ENCODE results near the gene NTM. TPM values are rescaled to one million over a fixed set of nuclear protein-coding genes. Genes with fewer than 3 reads are reported as not detected.

NTM gene
- total RNA-seq, 4 donors from 2014 or later, result 0.40 to 3.1 (median 2.1) TPM; not detected in 1

DNA sequence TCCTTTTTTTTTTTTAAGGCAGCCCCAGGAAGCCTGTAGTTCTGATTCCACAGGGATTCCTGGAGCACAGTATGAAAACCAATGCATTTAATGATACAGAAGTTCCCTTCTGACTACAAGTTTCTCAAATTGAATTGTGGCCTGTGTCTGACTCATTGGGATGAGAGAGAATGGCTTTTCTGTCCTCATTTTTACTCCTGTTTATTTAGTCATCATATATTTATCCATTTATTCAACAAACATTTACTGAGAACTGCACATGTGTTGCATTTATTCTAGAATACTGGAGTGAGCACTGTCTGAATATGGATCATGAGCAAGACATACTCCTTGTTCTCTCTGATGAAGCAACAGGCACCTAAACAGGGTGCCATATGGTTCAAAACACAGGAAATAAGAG is 231.2 kb downstream of the NTM start:
- no peak for TF ChIP-seq POLR2AphosphoS5 (IDR thresholded peaks at IDR 0.05)
- TF ChIP-seq, protein P1, sequence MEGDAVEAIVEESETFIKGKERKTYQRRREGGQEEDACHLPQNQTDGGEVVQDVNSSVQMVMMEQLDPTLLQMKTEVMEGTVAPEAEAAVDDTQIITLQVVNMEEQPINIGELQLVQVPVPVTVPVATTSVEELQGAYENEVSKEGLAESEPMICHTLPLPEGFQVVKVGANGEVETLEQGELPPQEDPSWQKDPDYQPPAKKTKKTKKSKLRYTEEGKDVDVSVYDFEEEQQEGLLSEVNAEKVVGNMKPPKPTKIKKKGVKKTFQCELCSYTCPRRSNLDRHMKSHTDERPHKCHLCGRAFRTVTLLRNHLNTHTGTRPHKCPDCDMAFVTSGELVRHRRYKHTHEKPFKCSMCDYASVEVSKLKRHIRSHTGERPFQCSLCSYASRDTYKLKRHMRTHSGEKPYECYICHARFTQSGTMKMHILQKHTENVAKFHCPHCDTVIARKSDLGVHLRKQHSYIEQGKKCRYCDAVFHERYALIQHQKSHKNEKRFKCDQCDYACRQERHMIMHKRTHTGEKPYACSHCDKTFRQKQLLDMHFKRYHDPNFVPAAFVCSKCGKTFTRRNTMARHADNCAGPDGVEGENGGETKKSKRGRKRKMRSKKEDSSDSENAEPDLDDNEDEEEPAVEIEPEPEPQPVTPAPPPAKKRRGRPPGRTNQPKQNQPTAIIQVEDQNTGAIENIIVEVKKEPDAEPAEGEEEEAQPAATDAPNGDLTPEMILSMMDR (IDR thresholded peaks at IDR 0.05), result no peak
- TF ChIP-seq EP300 (IDR thresholded peaks at IDR 0.05; ENCODE audit: low read depth), result no peak
- TF ChIP-seq POLR2A (IDR thresholded peaks at IDR 0.05), result no peak
- H3K27me3 ChIP-seq, result no peaks in the 10 kb centered on the region
- no peaks in the 10 kb centered on the region for H3K36me3 ChIP-seq
- H3K4me3 ChIP-seq, result no peak overlapping the region
- no peak overlapping the region for H3K27ac ChIP-seq
- DNase-seq, result no peak
- H3K9me3 ChIP-seq, result no peaks in the 10 kb centered on the region
- in situ Hi-C loops (cut with MboI; ENCODE audit: low pct_ligation_motif_present in 1 of 4, low pct_unique_long_range_greater_than_20kb in 1 of 4, low sequenced_read_pairs in 3 of 4), result no loop called here
- intact Hi-C loops (cut with DNase I; ENCODE audit: low total_unique reads), result no loop called here
- H3K4me1 ChIP-seq, result no peaks in the 10 kb centered on the region

DNA sequence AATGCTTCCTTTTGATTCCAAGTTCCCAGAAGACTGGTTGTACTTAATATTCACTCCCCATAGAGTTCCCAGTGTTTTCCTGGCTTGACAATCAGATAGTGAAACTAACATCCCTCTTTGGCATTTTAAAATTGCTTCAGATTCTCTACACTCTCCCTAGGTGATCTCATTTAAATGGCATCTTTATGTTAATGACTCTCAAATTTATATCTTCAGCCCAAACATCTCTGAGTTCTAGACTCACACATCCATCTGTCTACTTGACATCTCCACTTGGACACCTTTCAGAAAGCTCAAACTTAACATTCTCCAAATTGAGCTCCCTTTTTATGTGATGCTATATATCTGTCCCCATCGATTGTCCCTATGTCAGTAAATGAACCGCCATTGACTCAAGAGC is 232.0 kb downstream of the NTM start:
- no peaks in the 10 kb centered on the region for H3K36me3 ChIP-seq
- H3K27ac ChIP-seq, result no peak overlapping the region
- intact Hi-C loops (cut with DNase I; ENCODE audit: low total_unique reads), result no loop called here
- in situ Hi-C loops (cut with MboI; ENCODE audit: low pct_ligation_motif_present in 1 of 4, low pct_unique_long_range_greater_than_20kb in 1 of 4, low sequenced_read_pairs in 3 of 4), result no loop called here
- TF ChIP-seq, protein P1 (IDR thresholded peaks at IDR 0.05), result no peak
- TF ChIP-seq EP300 (IDR thresholded peaks at IDR 0.05; ENCODE audit: low read depth) (no peak), POLR2AphosphoS5 (IDR thresholded peaks at IDR 0.05) (no peak)
- H3K4me3 ChIP-seq, result no peak overlapping the region
- 83% methylated on average over 2 of the region's 2 CpGs; no CpG with 5 or more reads in 1 of the 2 donors for WGBS, 2 donors (ENCODE audit: low coverage in 1 of 2)
- DNase-seq, result no peak
- no peaks in the 10 kb centered on the region for H3K27me3 ChIP-seq
- H3K4me1 ChIP-seq, result no peaks in the 10 kb centered on the region
- no peaks in the 10 kb centered on the region for H3K9me3 ChIP-seq

DNA sequence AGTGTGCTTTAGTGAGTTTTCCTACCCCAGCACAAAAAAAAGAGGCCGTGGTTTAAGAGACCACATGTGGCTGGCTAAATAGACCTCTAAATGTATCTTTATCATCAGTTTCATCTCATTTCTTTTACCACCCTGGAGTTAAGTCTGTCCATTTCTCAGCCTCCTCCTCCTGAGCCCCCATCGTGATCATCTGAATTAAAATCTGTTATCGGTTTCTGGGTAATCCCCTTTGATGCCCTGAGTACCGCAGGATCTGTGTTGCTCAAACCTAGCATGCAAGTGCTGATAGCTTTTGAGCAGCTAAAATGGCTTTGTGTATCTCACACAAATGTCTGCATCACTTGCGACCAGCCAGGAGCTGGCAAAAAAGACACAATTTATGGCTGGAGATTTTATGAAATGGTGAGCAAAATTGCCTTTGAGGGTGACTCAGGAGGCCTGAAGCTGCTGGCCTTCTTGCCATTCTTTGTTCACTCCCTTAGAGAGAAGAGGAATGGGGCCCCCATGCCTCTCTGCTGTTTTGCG is 236.5 kb downstream of the NTM start:
- no peaks in the 10 kb centered on the region for H3K27me3 ChIP-seq
- no peaks in the 10 kb centered on the region for H3K36me3 ChIP-seq
- H3K4me3 ChIP-seq, result no peak overlapping the region
- intact Hi-C loops (cut with DNase I; ENCODE audit: low total_unique reads) (loop anchor here (5.0 kb wide), 1 partner anchor 270 kb away; no protein-coding TSS in a partner anchor), in situ Hi-C loops (cut with MboI; ENCODE audit: low pct_ligation_motif_present in 1 of 4, low pct_unique_long_range_greater_than_20kb in 1 of 4, low sequenced_read_pairs in 3 of 4) (no loop called here)
- H3K27ac ChIP-seq, result no peak overlapping the region
- TF ChIP-seq POLR2AphosphoS5 (IDR thresholded peaks at IDR 0.05) (no peak), POLR2A (IDR thresholded peaks at IDR 0.05) (no peak), EP300 (IDR thresholded peaks at IDR 0.05; ENCODE audit: low read depth) (no peak)
- TF ChIP-seq, protein P1 (IDR thresholded peaks at IDR 0.05), result no peak
- no peak for DNase-seq
- 74 to 90% methylated on average over 4 to 6 of the region's 6 CpGs for WGBS, 2 donors (ENCODE audit: low coverage in 1 of 2)
- H3K9me3 ChIP-seq, result no peaks in the 10 kb centered on the region
- no peaks in the 10 kb centered on the region for H3K4me1 ChIP-seq

DNA sequence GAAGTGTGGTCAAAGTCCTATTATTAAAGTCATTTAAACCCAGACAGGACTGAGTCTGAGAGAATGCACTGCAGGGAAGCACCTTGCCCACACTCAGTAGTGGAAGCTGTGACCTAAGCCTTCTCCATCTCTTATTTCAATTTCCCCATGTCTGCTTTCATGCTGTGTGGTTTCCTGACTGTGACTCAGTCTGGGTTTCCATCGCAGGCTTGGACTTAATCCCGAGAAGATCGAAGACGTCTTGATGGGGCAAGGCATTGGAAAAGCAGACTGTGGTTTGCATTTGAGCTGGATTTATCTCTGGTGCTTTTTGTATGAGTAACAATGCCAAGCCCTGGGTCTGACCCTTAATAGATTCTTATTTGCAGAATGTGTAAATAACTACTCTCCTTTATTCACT is 238.9 kb downstream of the NTM start:
- DNase-seq, result no peak
- intact Hi-C loops (cut with DNase I; ENCODE audit: low total_unique reads), result loop anchor here (5.0 kb wide), 1 partner anchor 268 kb away; no protein-coding TSS in a partner anchor
- 69 to 87% methylated on average over 2 to 4 of the region's 4 CpGs for WGBS, 2 donors (ENCODE audit: low coverage in 1 of 2)

More for the DNA sequence above, 238.9 kb downstream of the NTM start:
- Histone ChIP-seq H3K9me3 (no peaks in the 10 kb centered on the region), H3K27me3 (no peaks in the 10 kb centered on the region), H3K36me3 (no peaks in the 10 kb centered on the region), H3K4me3 (no peak overlapping the region), H3K4me1 (no peaks in the 10 kb centered on the region), H3K27ac (no peak overlapping the region)
- TF ChIP-seq, protein P1 (IDR thresholded peaks at IDR 0.05), result no peak
- in situ Hi-C loops (cut with MboI; ENCODE audit: low pct_ligation_motif_present in 1 of 4, low pct_unique_long_range_greater_than_20kb in 1 of 4, low sequenced_read_pairs in 3 of 4), result no loop called here

Data from transverse colon (tissue), 4 donors.